Activated CD4-positive, alpha-beta memory T cell treated with anti-CD3 and anti-CD28 coated beads, Interleukin-2, amount 10 ng/mL, durations not matched to agents 7 days and 5 days (primary cell): ENCODE data around the gene FOXP1. TPM values are rescaled to one million over a fixed set of nuclear protein-coding genes. Genes with fewer than 3 reads are reported as not detected.

Experiments used
- CTCF ChIA-PET: fragments of 350-600 bp; sonication (Branson Sonifier 250); formaldehyde crosslinking; loops from one replicate; lab custom pipeline; 2021; ENCODE audit warnings: antibody characterized with exemption, inconsistent platforms; lab: Charles Lee
- POLR2A ChIA-PET: fragments of 350-600 bp; sonication (Branson Sonifier 250); formaldehyde crosslinking; loops from one replicate; lab custom pipeline; 2021; ENCODE audit warnings: antibody characterized with exemption; lab: Charles Lee
- DNase-seq: peaks from one replicate; pipeline ENCODE4 v3.0.0-alpha.2; 2020
- H3K27ac Mint-ChIP-seq: one replicate; pipeline ENCODE4 v1.8.0; 2021; ENCODE audit warnings: mild to moderate bottlenecking, mixed read lengths
- H3K27me3 Mint-ChIP-seq: one replicate; pipeline ENCODE4 v1.8.0; 2021; ENCODE audit warnings: mixed read lengths
- H3K36me3 Mint-ChIP-seq: one replicate; pipeline ENCODE4 v1.8.0; 2021; ENCODE audit warnings: low read depth, mixed read lengths
- H3K4me1 Mint-ChIP-seq: one replicate; pipeline ENCODE4 v1.8.0; 2021; ENCODE audit warnings: mixed read lengths
- H3K4me3 Mint-ChIP-seq: one replicate; pipeline ENCODE4 v1.8.0; 2021; ENCODE audit warnings: mild to moderate bottlenecking, mixed read lengths
- H3K9me3 Mint-ChIP-seq: one replicate; pipeline ENCODE4 v1.8.0; 2021; ENCODE audit warnings: mixed read lengths
- total RNA-seq, 2 experiments: library from RNA; stranded (reverse); gene quantifications; one replicate each; pipeline ENCODE4 v1.2.3, GENCODE V29; 2021

FOXP1 gene
- total RNA-seq, 2 experiments from 2014 or later, result 71.3 to 76.9 TPM

DNA sequence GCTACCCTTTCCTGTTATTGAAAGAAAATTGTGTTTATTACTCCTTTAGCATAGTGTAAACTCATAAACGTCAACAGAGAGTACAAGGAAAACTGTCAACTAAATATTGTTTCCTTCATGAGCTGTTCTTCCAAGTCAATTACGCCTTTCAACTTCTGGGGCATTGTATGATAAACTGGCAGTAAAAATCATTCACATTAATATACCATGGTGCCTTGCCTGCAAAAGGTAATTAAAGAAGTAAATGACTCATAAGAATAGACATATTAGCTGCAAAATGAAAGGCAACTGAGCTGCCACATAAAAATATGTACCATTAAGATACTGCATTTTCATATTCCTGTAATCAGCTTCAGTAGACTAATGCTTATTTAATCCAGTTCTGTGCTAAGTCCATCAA lies 447.3 kb downstream of the FOXP1 start:
- Mint-ChIP-seq H3K27me3 (no peaks in the 10 kb centered on the region), H3K4me1 (peaks cover 18% of the 10 kb centered on the region), H3K36me3 (peaks cover 1% of the 10 kb centered on the region), H3K27ac (no peak overlapping the region), H3K9me3 (no peaks in the 10 kb centered on the region), H3K4me3 (no peak overlapping the region)
- ChIA-PET POLR2A (no interaction called here), CTCF (no interaction called here)
- DNase-seq, result no peak

DNA sequence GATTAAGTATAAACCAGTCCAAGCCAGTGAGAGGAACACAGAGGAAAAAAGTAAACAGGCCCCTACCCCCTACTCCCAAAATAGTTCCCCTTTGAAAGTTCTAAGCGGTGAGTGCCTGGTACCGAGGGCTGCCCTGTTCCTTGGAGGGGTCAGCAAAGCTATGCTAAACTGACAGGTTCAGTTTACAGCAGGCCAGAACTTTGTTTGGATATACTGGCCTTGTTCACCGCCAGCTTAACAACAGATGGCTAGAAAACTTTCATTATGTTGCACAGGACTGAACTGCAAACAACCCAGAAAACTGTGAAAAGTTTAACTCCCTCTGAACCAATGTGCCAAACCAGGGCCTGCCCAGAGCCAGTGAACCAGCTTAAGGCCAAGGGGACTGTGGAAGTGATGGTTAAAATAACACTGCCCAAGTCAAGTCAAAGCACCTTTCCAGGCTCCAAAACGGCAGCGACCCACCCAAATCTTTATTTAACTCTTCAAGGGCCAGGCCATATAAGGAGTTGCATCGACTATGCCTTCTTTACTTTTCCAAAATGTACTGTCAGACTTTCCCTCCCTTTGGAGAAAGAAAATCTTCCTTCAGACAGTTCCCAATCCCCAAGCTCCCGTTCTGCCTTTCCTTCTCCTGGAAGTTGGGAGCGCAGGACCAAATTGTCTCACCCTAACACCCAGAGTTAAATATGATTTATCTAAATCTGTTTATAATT lies 448.0 kb downstream of the FOXP1 start:
- Mint-ChIP-seq H3K4me1 (peaks cover 25% of the 10 kb centered on the region), H3K27me3 (no peaks in the 10 kb centered on the region), H3K27ac (no peak overlapping the region), H3K9me3 (no peaks in the 10 kb centered on the region), H3K4me3 (no peak overlapping the region), H3K36me3 (no peaks in the 10 kb centered on the region)
- POLR2A ChIA-PET, result no interaction called here
- no peak for DNase-seq
- CTCF ChIA-PET, result no interaction called here

DNA sequence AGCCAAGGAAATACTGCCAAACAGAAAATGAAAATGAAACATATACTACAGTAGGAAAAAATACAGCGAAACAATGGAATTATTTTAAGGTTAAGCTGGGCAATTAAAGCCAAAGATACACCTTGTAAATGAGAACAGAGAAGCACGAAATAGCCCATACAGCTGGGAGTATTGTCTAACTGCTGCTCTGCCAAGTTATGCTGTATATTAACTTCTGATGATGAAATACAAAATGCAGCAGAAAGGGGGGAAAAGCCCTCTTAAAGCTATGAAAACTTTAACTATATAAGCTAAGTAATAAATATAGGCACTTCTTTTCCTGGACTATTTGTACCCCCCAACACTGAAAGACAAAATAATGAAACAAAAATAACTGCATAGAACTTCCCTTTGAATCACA lies 449.0 kb downstream of the FOXP1 start:
- CTCF ChIA-PET, result no interaction called here
- H3K9me3 Mint-ChIP-seq, result no peaks in the 10 kb centered on the region
- POLR2A ChIA-PET, result no interaction called here
- H3K27ac Mint-ChIP-seq, result no peak overlapping the region
- H3K36me3 Mint-ChIP-seq, result no peaks in the 10 kb centered on the region
- DNase-seq, result no peak
- H3K27me3 Mint-ChIP-seq, result no peaks in the 10 kb centered on the region
- H3K4me1 Mint-ChIP-seq, result peaks cover 26% of the 10 kb centered on the region
- H3K4me3 Mint-ChIP-seq, result no peak overlapping the region

DNA sequence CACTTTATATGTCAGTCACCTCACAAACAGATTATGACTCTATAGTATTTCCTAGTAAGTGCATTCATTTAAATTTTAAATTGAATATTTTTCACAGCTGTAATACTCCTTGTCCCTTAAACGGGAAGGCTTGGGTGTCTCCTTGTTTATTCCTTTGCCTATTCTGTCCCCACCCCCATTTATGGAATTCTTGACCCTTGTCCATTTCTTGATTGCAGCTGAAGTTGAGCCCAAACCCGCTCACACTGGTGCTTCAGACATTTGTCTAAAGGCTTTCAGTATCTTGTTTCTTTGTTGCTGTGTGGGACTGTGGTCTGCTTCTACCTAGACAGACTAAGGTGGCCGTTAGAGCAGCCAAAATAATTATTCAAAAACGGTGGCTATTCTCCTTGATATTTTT lies 449.7 kb downstream of the FOXP1 start:
- no peak for DNase-seq
- Mint-ChIP-seq H3K4me1 (peaks cover 29% of the 10 kb centered on the region), H3K27ac (no peak overlapping the region), H3K36me3 (peaks cover 2% of the 10 kb centered on the region), H3K27me3 (no peaks in the 10 kb centered on the region), H3K9me3 (no peaks in the 10 kb centered on the region), H3K4me3 (no peak overlapping the region)
- ChIA-PET CTCF (no interaction called here), POLR2A (no interaction called here)

DNA sequence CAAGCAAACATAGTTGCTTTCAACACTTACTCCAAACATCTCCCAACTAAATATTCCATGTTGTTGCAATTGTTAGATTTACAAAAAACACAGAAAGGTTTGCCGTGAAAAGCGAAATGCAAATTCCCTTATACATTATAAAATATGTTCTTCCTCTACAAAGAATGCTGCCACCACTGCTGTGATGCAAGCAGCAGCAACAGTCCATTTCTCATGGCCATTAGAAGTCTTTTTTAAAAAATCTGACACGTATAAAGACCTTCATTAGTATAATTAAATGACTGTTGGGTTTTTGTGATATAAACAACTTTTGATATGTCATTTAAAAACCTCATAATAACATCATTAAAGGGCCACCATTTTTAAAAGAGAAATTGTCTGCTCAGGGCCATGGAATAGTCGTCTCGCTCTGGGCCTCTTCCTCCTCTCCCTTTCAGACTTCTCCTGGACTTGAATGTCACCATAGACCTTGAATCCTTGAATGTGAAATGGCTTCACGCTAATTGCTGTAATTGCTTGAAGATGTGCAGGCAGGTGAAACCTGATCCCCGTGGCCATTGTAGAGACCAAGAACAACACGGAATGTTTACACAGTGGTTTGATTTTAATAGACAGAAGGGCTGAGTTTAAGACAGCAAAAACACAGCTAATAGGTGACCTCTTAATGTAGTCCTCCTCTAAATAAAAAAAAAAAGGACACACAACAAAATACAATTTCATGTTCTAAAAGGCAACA lies 450.4 kb downstream of the FOXP1 start:
- H3K27ac Mint-ChIP-seq, result no peak overlapping the region
- CTCF ChIA-PET, result no interaction called here
- POLR2A ChIA-PET, result interaction anchor here (4.8 kb wide), 1 partner anchor 93 kb away, joined by 26 read pairs; no protein-coding TSS in a partner anchor

DNA sequence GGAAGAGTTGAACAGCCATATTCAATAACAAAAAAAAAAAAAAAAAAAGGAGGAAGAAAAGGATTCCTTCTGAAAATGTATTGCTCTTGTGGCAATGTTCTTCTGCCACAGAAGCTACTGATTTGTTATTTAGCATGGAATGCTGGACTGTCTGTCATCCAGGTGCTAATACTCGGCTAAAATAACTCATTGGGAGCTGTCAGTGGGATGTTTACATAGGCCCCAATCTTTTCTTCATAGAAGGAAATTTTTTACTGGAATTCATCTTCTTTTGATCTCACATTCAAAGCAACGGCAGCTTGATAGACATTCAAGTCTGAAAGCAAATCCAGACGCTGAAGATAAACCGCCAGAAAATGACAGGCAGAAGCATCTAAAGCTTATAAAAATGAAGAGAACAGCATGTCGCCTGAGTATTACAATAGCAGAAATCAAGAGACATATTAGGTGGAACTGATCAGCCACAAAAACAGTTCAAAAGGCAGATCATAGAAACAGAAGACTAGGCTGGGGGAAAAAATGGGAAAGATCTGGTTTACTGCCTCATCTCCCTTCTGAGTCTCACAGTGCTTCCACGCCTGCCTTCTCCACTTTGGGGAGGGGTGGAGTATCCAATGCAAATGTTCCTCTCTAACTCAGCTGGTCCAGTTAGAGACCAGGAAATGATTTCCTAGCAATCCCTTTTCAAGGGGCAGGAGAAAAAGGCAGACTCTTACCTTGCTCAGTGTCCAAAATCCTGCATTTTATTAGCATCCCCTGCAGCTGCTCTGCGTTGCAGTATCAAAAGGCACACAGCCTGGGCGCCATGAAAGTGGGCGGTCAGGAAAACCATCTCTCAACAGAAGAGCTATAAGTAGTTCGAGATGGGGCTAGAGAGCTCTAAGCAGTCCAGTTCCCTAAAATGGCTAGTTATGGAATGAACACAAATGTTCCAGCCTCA lies 451.9 kb downstream of the FOXP1 start:
- POLR2A ChIA-PET, result interaction anchor here (0.6 to 4.8 kb wide), 17 partner anchors 7 to 453 kb away, joined by 3 to 76 read pairs (median 6); partner anchors contain the start of gene FOXP1
- no peaks in the 10 kb centered on the region for H3K27me3 Mint-ChIP-seq
- DNase-seq, result no peak
- H3K27ac Mint-ChIP-seq, result peak overlapping the region; percentile 93
- H3K4me1 Mint-ChIP-seq, result peaks cover 48% of the 10 kb centered on the region
- no peaks in the 10 kb centered on the region for H3K9me3 Mint-ChIP-seq
- CTCF ChIA-PET, result interaction anchor here (1.1 kb wide), 2 partner anchors 93 to 109 kb away, joined by 3 read pairs; no protein-coding TSS in a partner anchor
- peak overlapping the region; percentile 89 for H3K4me3 Mint-ChIP-seq
- H3K36me3 Mint-ChIP-seq, result peaks cover 2% of the 10 kb centered on the region

More for the DNA sequence above, 450.4 kb downstream of the FOXP1 start:
- Mint-ChIP-seq H3K4me1 (peaks cover 34% of the 10 kb centered on the region), H3K4me3 (no peak overlapping the region), H3K9me3 (no peaks in the 10 kb centered on the region), H3K27me3 (no peaks in the 10 kb centered on the region), H3K36me3 (peaks cover 2% of the 10 kb centered on the region)
- no peak for DNase-seq

DNA sequence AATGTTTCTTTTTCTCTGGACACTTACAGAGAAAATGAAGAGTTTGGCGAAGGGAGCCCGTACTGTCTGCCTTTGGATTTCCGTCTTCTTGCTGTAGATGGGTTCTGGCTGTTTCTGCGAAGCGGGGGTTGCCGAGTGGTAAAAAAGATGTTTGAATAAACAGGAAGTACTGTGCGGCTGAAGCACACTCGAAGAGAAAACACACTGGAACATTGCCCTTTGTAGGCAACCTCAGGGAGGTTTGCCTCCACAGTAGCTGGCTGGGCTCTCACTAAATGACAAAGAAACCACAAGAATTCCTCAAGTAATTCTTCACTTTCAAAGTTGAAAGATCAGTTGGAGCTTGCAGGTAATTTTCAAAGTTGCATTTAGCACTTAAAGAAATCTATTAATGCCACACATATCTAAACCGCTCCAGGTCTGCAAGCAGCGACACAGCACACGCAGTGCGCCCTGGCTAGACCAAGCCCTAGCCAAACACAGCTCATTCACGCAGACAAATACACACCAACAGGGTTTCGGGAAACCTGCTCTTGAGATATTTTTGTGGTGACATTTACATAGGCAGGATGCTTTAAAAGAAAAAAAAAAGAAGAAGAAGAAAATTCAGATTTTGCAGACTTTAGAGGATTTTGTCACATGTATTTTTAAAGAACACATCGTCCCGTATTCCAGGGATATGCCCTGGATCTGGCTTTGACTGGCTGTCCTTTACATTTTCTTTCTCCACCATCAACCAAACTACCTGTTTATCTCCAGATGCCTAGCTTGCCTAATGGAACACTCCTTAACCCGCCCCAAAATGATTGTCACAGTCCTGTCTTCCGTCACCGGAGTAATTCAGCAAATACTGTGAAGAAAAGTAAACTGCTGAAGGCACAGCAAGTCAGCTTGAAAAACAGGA lies 452.8 kb downstream of the FOXP1 start:
- H3K4me1 Mint-ChIP-seq, result peaks cover 53% of the 10 kb centered on the region
- H3K27ac Mint-ChIP-seq, result peak overlapping the region; percentile 93
- ChIA-PET POLR2A (interaction anchor here (0.6 to 4.8 kb wide), 23 partner anchors 8 to 454 kb away, joined by 3 to 76 read pairs (median 5); partner anchors contain the start of gene FOXP1), CTCF (interaction anchor here (0.8 to 1.1 kb wide), 3 partner anchors 93 to 313 kb away, joined by 3 to 4 read pairs (median 3); no protein-coding TSS in a partner anchor)
- DNase-seq, result peak; percentile 81
- peaks cover 5% of the 10 kb centered on the region for H3K36me3 Mint-ChIP-seq
- H3K9me3 Mint-ChIP-seq, result no peaks in the 10 kb centered on the region
- H3K4me3 Mint-ChIP-seq, result peak overlapping the region; percentile 89
- H3K27me3 Mint-ChIP-seq, result no peaks in the 10 kb centered on the region

DNA sequence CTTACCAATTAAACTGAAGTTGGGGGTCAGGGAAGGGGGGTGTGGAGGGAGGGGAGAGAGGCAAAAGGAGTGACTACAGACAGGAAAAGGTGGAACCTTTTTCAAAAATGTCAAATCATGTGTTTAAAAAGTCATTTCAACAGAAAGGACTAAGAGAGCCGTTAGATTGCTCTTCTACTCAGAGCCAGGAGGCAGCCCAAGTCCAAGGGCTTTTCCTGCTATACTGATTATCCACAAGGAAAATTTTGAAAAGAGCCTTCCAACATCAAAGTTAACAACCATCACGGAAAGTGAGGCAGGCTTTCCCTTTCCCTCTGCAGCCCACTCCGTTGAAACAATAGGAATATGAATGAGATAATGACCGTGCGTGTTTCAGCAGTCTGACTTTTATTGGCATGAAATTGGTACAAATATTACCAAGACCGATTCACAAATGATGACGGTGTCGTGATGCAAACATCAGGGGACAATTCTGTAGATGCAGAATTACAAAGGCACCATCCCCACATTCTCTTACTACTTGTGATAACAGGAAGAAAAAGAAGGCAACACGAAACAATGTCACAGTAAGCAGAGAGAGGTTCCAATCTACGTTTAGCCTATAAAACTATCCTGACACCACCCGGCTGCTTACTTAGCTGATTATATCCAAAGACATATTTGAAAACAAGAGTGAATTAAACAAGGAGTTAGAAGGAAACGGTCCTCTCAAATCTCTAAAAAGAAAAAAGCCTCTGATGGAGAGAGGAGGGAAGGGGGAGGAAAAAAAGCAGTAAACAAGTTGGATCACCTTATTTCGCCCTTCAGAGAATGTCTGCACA lies 453.7 kb downstream of the FOXP1 start:
- peak overlapping the region; percentile 93 for H3K27ac Mint-ChIP-seq
- H3K4me3 Mint-ChIP-seq, result peak overlapping the region; percentile 89
- no peaks in the 10 kb centered on the region for H3K27me3 Mint-ChIP-seq
- peak; percentile 19 for DNase-seq
- H3K9me3 Mint-ChIP-seq, result no peaks in the 10 kb centered on the region
- CTCF ChIA-PET, result interaction anchor here (0.8 to 1.9 kb wide), 2 partner anchors 11 to 314 kb away, joined by 4 to 5 read pairs; no protein-coding TSS in a partner anchor
- POLR2A ChIA-PET, result interaction anchor here (0.9 to 4.8 kb wide), 26 partner anchors 9 to 455 kb away, joined by 3 to 76 read pairs (median 5); partner anchors contain the start of gene FOXP1
- H3K36me3 Mint-ChIP-seq, result peaks cover 12% of the 10 kb centered on the region
- H3K4me1 Mint-ChIP-seq, result peaks cover 62% of the 10 kb centered on the region

DNA sequence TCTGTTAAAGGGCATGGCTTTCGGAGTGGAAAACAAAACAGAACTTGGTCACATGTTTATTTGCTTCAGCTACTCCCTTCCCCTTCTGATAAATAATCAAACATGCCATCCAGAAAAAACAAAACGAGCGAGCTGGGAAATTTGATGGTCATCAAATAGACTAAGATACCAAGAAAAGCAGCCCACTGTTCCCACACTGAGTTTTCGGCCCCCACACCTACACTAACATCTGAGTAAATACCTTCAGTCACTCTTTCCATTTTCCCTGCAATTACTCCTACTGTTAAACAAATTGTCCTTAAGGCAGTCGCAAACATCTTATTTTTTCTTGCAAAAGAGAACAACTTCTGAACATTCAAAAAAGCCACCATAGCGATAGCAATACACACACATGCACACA lies 454.6 kb downstream of the FOXP1 start:
- Mint-ChIP-seq H3K4me3 (peak overlapping the region; percentile 89), H3K4me1 (peaks cover 57% of the 10 kb centered on the region), H3K27ac (peak overlapping the region; percentile 93), H3K27me3 (no peaks in the 10 kb centered on the region), H3K9me3 (no peaks in the 10 kb centered on the region), H3K36me3 (peaks cover 14% of the 10 kb centered on the region)
- DNase-seq, result no peak
- ChIA-PET CTCF (interaction anchor here (0.7 to 1.9 kb wide), 3 partner anchors 11 to 456 kb away, joined by 3 to 5 read pairs (median 4); no protein-coding TSS in a partner anchor), POLR2A (interaction anchor here (0.6 to 4.8 kb wide), 14 partner anchors 11 to 456 kb away, joined by 3 to 76 read pairs (median 6); partner anchors contain the start of gene FOXP1)

DNA sequence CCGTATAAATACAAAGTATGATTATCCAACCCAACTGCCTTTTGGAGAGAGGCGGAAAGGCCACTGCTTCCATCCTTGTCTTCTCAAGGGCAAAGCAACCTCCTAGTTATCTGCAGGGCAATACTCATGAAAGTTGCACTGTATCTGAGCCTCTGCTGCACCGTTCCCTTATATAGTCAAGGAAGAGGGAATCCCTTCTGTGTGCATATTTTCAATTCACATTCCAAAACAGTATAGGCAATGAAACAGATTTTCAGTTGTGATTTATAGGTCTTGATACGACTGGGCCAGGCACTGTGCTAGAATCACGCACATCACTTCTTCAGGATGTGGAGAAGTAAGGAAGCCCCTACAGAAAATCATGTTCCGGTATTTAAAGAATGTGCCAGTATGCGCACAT lies 455.7 kb downstream of the FOXP1 start:
- H3K27ac Mint-ChIP-seq, result peak overlapping the region; percentile 93
- peaks cover 23% of the 10 kb centered on the region for H3K36me3 Mint-ChIP-seq
- no peaks in the 10 kb centered on the region for H3K9me3 Mint-ChIP-seq
- peaks cover 60% of the 10 kb centered on the region for H3K4me1 Mint-ChIP-seq
- peak overlapping the region; percentile 89 for H3K4me3 Mint-ChIP-seq
- H3K27me3 Mint-ChIP-seq, result no peaks in the 10 kb centered on the region
- ChIA-PET POLR2A (interaction anchor here (0.9 to 4.6 kb wide), 6 partner anchors 12 to 64 kb away, joined by 3 to 76 read pairs (median 7); no protein-coding TSS in a partner anchor), CTCF (interaction anchor here (0.6 to 1.9 kb wide), 2 partner anchors 9 to 12 kb away, joined by 4 to 5 read pairs; no protein-coding TSS in a partner anchor)
- DNase-seq, result no peak
